ENCODE results near the gene CHMP4B.

CHMP4B gene

GRCh38 chr20:33841436-33841799, 30.3 kb downstream of the CHMP4B start:
- DNase-seq = no peak

- DNase-seq = no peak
Observed at GRCh38 chr20:33842346-33842745, 31.2 kb downstream of the CHMP4B start.

GRCh38 chr20:33843050-33843449, 31.9 kb downstream of the CHMP4B start:
- no peak for DNase-seq

GRCh38 chr20:33843854-33844253, 32.7 kb downstream of the CHMP4B start:
- peak; percentile 30 for DNase-seq

- no peak for DNase-seq
Observed at GRCh38 chr20:33846291-33846935, 35.3 kb downstream of the CHMP4B start.

- no peak for DNase-seq
Observed at GRCh38 chr20:33847006-33847405, 35.9 kb downstream of the CHMP4B start.

GRCh38 chr20:33848391-33848790, 37.2 kb downstream of the CHMP4B start:
- DNase-seq = no peak

GRCh38 chr20:33850159-33850558, 39.0 kb downstream of the CHMP4B start:
- DNase-seq = no peak

- DNase-seq = no peak
Observed at GRCh38 chr20:33851842-33852466, 40.8 kb downstream of the CHMP4B start.

- no peak for DNase-seq
Observed at GRCh38 chr20:33852626-33853506, 41.7 kb downstream of the CHMP4B start.

GRCh38 chr20:33853507-33853813, 42.3 kb downstream of the CHMP4B start:
- peak; percentile 66 for DNase-seq

- no peak for DNase-seq
Observed at GRCh38 chr20:33857722-33858563, 46.8 kb downstream of the CHMP4B start.

- peak; percentile 21 for DNase-seq
Observed at GRCh38 chr20:33858666-33859065, 47.5 kb downstream of the CHMP4B start.

- DNase-seq = peak; percentile 67
Observed at GRCh38 chr20:33859157-33859695, 48.1 kb downstream of the CHMP4B start.

- no peak for DNase-seq
Observed at GRCh38 chr20:33859751-33860150, 48.6 kb downstream of the CHMP4B start.

GRCh38 chr20:33861458-33861857, 50.3 kb downstream of the CHMP4B start:
- DNase-seq = no peak

GRCh38 chr20:33862709-33863403, 51.7 kb downstream of the CHMP4B start:
- DNase-seq = peak; percentile 63

GRCh38 chr20:33863440-33864323, 52.5 kb downstream of the CHMP4B start:
- no peak for DNase-seq

GRCh38 chr20:33864324-33864963, 53.3 kb downstream of the CHMP4B start:
- no peak for DNase-seq

GRCh38 chr20:33865761-33866370, 54.7 kb downstream of the CHMP4B start:
- no peak for DNase-seq
